Measurements from ENCODE around the gene CACNB2.

DNA sequence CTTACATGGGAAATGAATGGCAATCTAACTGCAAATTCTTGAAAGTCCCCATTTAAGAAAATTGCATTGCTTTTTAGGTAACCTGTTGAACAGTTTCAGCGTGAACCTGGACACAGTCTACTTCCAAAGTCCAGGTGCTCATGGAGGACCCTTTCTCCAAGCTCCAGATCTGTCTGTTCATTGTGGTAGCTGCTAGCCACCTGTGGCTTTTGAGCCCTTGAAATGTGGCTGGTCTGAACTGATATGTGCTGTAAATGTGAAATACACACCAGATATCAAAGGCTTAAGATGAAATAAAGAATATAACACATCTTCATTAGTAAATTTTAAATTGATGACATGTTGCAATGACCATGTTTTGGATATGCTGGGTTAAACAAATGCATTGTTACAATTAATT, 4.2 kb downstream of the CACNB2 start:
- TF ChIP-seq CTCF (IDR thresholded peaks at IDR 0.05) (no peak), REST (IDR thresholded peaks at IDR 0.05; ENCODE audit: insufficient read depth in 1 of 2, low read depth in 2 of 2, low read length in 1 of 2) (no peak)

All from Panc1 (cell line).